Measurements from ENCODE around the gene DNAJC12.
"Not testable (repeated sequence)": the region's sequence is repeated elsewhere in the genome, so short reads cannot be mapped to it uniquely, and the experiment has no call there.

The DNAJC12 gene

DNA sequence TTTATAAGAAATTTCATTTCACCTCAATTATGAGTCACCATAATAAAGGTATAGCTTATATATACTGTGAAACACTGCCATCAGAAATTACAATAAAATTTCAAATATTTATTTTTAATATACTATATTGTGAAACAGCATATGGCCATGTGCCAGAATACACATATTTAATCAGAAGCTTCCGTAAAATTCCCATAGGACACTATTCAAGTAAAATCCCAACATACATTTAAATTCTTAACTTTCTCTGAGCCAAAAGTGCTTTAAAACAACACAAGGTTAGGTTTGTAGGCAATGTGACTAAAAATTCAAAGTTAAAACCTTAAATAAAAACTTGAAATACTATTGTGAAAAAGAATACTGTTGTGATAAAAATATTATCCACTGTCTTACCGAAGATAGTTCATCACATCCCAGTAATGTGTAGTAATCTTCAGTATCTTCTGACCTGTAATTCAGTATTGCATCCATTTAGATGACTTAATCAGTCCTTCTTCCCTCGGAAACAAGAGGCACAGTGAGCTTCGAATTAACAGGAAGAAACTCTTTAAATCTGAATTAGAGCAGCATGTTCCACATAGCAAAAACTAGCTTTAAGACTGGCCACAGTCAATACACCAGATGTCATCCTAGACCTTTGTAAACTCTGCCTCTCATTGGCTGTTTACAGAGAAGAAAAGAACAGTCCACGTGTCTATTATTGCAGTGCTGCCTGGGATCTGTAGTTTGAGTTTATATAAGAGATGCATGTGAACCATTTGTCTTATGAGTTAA, at the start of gene DNAJC12:
Gene DNAJC12, minus strand, starts transcription at position 648 of the 774 bp plus-strand sequence. Its CDS starts 177 bp downstream, at position 471.
- no peak for DNase-seq

DNA sequence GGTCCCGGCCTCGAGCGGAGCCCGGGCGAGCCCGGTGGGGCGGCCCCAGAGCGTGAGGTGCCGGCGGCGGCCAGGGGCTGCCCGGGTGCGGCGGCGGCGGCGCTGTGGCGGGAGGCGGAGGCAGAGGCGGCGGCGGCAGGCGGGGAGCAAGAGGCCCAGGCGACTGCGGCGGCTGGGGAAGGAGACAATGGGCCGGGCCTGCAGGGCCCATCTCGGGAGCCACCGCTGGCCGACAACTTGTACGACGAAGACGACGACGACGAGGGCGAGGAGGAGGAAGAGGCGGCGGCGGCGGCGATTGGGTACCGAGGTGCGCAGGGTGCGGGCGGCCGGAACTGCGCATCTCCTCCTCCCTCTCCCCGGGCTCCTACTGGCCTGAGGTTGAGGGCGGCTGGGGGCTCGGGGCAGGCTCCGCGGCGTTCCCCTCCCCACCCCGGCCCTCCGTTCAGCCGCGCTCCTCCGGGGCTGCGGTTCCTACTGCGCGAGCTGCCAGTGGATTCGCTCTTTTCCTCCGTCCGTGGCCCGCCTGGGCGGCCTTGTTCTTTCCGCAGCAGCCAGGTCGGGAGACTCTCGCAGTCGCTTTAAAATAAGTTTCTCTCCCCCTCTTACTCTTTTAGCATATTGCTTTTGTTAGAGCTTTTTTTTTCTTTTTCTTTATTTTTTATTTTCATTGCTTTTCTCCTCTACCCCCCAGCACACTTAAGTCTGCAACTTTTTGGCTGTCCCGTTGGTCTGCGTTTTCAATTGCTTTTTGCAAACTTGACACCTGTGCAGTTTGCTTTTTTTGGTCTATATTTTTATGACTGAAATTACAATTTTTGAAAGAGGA, 47.1 kb upstream of the DNAJC12 start:
- DNase-seq = peak; percentile 64 to 69

DNA sequence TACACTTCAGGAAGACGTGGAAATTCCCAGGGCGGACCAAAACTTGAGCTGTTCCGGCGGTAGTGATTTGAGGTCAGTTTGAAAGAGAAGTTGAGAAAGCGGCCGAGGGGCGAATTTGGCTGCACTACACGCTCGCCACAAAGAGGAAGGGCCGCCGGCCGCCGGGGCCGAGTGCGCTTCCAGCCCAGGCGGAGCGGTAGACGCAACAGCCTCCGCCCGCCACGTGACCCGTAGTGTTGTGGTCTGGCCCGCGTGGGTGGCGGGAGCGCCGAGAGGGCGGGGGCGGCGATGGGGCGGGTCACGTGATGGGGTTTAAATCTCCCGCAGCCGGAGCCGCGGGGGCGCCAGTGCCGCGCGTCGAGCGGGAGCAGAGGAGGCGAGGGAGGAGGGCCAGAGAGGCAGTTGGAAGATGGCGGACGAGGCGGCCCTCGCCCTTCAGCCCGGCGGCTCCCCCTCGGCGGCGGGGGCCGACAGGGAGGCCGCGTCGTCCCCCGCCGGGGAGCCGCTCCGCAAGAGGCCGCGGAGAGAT, 46.4 kb upstream of the DNAJC12 start, which contains the start of gene SIRT1:
Gene SIRT1, plus strand, starts transcription at position 344 of the 529 bp plus-strand sequence. Its CDS starts 66 bp downstream, at position 410.
- DNase-seq = peak; percentile 92 to 94

DNA sequence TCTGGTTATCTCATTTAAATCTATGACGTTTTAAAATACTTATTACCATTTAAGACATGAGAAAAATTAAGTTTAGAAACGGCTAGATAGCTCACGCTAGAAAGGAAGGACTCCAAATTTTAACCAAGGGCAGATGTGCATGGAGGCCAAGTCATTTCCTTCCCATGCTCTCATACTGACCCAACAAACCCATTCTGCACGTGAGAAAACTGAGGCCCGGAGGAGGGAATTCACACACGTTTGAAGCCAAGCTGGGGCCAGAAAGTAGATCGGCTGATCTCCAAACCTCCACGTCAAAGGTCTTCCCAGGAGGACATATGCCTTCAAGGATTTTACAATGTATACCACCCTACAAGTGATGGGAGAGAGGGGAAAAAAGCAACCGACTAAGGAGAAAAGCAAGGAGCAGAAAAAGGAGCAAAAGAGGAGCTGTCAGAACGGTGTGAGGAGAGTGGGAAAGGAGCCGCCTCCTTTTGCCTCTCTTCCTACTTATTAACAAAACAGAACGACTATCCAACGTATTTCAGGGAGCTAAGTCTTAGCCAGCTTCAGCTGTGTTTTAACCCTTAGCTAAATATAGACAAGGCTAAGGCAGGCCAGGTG, 45.8 kb upstream of the DNAJC12 start:
- no peak for DNase-seq

DNA sequence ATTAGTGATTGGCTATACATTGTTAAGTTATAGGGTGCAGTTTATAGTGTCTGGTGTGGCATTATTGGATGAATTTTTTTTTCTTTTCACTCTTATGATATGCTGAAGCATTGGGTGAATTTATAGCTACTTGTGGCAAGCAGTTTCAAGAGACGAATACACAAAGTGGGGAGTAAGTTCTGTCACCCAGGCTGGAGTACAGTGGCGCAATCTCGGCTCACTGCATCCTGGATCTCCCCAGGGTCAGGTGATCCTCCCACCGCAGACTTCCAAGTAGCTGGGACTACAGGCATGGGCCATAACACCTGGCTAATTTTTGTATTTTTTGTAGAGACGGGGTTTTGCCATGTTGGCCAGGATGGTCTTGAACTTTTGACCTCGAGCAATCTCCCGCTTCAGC, 40.1 kb upstream of the DNAJC12 start:
- DNase-seq = no peak

DNA sequence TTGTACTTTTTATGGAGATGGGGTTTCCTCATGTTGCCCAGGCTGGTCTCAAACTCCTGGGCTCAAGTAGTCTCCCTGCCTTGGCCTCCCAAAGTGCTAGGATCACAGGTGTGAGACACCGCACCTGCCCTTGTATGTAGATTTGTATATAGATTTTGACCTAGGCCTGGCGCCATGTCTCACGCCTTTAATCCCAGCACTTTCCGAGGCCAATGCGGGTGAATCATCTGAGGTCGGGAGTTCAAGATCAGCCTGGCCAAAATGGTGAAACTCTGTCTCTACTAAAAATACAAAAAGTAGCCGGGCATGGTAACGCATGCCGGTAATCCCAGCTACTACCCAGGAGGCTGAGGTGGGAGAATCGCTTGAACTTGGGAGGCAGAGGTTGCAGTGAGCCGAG, 39.4 kb upstream of the DNAJC12 start:
- not testable (repeated sequence) for DNase-seq

DNA sequence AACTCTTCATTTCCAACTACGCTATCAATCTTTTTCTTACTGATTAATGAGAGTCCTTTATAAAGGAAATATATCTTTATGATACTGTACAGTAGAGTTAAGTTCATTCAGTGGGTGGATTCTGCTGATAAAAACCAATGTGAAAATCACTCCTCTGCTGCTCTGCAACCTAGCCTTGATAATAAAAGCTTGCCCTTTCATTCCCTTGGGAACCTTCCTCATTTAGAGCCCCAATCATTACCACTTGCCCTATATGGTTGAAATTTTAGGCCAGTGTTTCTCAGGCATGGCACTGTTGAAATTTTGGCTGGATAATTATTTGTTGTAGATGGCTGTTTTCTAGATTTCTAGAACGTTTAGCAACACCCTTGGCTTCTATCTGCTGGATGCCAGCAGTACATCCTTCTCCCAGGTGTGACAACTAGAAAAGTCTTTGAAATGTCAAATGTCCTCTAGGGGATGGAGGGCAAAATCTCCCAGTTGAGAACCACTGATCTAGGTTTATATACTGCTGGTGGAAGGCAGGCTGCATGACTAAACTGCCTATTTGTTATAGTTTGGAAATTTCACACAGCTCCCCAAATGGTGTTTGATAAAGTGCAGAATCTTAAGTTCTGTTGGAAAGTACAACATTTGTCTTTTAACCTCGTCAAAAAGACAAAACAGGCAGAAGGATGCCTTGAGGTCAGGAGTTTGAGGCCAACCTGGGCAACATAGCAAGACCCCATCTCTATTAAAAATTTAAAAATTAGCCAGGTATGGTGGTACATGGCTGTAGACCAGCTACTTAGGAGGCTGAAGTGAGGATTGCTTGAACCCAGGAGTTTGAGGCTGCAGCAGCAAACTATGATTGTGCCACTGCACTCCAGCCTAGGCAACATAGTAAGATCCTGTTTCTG, 37.6 kb upstream of the DNAJC12 start:
- DNase-seq = no peak

DNA sequence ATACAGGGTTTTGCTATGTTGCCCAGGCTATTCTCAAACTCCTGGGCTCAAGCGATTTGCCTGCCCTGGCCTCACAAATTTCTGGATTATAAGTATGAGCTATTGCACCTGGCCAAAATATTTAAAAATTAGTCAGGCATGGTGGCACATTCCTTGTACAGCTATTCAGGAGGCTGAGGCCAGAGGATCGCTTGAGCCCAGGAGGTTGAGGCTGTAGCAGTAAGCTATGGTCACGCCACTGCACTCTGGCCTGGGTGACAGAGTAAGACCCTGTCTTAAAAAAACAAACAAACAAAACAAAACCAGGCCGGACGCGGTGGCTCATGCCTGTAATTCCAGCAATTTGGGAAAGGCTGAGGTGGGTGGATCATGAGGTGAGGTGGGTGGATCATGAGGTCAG, 32.0 kb upstream of the DNAJC12 start:
- DNase-seq = no peak

DNA sequence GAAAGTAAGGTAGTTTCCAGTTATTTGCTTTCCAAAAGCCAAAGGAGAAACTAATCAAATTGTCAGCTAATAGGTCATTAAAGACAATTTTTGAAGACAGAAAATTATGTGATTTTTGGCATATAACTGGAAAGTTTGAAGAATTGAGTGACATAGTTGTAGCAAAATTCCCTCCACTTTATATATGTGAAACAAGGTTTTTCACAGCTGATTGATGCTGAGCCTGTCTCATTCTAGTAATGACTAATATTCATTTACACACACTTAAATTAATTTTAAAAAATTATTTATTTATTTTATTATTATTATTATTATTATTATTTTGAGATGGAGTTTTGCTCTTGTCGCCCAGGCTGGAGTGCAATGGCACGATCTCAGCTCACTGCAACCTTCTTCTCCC, 30.1 kb upstream of the DNAJC12 start:
- no peak for DNase-seq

DNA sequence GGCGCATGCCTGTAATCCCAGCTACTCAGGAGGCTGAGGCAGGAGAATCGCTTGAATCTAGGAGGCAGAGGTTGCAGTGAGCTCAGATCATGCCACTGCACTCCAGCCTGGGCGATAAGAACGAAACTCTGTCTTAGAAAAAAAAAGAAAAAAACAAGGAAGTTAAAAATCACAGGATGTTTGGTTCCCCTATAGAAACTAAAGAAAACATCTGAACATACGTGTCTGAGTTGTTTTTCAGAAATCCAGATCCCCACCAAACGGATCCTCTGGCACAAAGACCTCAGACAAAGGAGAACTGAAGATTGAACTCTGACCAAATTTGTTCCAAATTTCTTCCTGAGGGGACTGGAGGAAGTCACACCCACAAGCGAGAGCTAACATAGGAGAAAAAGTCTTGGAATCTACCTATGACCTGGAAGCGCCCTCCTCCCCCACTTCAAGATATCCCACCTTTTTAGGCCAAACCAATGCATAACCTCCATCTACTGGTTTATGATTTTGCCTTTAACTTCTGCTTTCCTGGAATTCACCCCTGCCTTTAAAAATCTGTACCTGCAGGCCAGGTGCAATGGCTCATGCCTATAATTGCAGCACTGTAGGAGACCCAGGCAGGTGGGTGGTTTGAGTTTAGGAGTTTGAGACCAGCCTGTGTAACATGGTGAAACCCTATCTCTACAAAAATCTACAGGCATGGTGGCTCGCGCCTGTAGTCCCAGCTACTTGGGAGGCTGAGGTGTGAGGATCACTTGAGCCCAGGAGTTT, 26.8 kb upstream of the DNAJC12 start:
- no peak for DNase-seq

DNA sequence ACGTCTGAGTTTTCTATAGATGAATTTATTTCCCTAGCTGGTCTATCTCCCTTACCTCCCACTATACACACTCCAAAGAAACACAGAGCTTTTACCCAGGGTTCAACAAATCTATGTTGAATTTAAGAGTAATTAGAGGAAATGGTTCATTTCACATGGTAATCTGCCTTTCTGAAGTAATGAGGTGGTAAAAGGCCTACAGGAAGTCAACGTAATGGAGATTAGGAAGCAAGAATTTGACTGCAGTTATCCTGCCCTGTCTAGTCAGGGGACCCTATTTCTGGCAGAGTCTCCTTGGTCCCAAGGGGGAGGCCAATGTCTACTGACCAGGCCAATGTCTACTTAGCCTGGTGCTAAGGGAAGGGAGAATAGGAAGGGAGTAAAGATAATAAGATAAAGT, 25.1 kb upstream of the DNAJC12 start:
- DNase-seq = no peak

DNA sequence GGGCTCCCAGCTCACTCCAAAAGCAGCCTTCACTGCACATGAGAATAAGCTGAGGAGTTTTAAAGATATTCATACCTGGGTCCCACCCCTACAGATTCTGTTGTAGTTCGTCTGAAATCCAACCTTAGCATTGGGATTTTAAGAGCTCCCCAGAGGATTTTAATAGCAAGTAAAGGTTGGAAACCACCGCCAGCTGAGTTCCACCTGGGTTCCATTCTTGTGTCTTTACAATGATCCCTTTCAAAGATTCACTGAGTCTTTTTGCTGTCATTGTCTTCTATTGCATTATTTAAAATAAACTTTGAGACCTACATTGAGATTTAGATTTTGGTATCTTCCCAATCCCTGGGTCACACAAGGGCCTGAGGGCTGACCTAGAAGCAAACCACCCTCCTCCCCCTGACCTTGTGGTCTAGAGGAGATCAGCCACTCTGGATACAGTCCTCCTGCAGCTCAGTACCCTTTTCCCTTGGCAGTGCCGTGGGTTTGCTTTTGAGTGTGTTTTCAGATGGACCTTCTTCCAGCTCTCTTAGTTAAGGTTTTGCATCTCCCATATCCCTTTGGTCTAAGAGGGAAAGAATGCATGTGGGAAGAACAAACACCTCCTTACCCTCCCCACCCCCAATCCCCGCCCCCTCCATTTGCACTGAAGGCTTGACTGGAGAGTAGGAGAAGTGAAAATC, 23.9 kb upstream of the DNAJC12 start:
- DNase-seq = no peak

DNA sequence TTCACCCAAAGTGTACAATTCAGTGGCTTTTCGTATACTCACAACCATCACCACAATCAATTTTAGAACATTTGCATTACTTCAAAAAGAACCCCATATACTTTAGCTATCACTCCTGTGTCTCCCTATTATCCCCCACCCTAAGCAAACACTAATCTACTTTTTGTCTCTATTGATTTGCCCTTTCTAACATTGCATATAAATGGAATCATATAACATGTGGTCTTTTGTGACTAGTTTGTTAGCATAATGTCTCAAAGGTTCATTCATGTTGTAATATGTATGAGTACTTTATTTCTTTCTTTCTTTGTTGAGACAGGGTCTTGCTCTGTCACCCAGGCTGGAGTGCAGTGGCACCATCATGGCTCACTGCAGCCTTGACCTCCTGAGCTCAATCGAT, 21.0 kb upstream of the DNAJC12 start:
- no peak for DNase-seq

DNA sequence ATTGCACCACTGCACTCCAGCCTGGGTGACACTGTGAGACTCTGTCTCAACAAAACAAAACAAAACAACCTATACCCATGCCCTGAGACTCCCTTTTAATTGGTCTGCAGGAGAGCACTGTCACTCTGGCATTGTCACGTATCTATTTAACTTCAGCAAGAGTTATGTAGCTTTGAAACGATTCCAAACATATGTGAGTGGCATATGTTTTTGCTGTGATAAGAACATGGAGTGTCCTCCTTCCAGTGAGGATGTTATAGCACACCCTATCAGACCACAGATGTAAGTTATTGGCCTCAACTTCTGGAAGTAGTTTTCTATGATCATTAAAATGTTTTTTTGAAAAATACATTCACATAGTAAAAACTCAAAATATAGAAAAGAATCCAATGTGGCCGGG, 15.5 kb upstream of the DNAJC12 start:
- DNase-seq = no peak

DNA sequence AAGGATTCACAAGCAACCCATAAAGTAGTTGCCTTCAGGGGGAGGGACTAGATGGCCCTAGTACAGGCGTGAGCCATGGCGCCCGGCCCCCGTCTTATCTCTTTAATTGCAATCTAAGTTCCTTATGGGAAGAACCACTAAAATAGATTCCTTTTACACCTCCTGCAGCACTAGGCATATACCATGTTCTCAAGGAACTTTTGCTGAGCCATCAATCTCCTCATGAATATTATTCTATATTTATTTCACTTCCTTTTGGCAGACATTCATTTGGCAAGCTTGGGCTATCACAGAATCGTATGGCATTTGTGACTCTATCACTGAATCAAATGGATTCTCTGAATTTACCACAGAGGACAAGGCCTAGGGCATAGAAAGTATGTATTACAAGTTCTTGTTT, 14.8 kb upstream of the DNAJC12 start:
- no peak for DNase-seq

DNA sequence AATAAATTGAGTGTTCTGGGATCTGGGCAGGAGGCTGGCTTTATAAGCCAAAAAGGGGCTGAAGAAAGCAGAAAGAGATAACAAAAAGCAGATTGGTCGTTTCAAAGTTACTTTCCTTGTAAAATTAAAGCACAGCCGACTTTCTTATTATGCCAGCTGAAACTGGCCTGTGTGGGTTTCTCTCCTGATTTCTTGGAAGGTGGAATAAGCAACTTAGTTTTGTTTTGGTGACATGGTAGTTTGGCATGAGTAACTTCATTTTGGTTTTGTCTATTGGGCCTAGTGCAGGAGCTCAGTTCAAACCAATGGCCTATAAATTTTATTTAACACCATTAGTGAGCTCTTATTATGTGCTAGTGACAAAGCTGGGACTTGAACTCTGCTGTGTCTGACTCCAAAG, 13.2 kb upstream of the DNAJC12 start:
- DNase-seq = no peak

DNA sequence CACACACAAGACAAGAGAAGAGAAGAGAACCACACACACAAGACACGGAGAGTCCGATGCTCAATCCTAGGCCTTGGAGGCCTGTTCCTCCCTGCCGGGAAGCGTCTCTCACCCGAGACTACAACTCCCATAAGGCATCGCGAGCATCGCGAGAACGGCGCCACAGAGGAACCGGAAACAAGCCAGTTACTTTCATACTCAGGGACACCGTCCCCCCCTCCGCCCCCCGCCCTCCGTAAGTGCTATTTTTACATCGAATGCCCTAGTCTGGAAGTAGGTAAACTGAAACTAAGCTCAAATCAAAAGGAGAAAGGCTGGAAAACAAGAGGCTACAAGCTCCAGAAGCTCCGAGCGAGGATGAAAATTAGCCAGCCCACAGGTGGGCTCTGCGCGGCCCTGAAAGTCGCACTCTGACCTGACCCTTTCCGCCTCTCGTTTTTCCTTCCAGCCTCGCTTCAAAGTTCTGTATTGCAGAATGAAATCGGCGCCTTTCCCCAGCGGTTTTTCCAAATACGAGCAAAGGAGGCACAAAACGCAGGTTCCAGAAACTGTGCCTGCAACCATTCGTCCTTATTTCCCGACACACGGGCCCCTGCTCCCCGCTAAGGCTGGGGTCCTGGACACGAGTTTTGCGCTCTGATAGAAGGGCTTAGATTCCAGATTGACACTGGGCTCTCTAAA, 11.5 kb upstream of the DNAJC12 start:
- DNase-seq = peak; percentile 90 to 92

DNA sequence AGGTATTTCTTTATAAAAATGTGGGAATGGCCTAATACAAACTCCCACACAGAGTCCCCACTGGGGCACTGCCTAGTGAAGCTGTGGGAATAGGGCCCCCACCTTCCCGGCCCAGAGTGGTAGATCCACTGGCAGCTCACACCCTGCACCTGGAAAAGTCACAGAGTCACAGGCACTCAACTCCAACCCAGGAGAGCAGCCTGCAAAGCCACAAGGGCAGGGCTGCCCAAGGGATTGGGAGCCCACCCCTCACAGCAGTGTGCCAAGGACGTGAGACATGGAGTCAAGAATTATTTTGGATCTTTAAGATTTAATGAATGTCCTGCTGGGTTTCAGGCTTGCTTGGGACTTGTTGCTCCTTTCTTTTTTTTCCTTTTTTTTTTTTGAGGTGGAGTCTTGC, 5.3 kb upstream of the DNAJC12 start:
- no peak for DNase-seq

DNA sequence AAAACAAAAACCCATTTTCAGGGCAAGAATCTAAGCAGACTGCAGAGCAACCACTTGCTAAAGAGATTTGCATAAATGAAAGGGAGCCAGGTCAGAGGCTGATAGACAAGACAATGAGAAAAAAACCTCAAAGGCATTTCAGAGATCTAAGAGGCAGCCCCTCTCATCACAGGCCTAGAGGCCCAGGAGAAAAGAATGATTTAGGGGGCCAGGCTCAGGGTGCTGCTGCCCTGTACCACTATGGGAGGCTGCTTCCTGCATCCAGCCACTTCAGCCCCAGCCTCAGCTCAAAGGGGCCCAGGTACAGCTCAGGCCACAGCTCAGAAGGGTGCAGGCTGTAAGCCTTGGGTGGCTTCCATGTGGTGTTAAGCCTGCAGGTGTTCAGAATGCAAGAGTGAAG, 3.7 kb upstream of the DNAJC12 start:
- DNase-seq = no peak

DNA sequence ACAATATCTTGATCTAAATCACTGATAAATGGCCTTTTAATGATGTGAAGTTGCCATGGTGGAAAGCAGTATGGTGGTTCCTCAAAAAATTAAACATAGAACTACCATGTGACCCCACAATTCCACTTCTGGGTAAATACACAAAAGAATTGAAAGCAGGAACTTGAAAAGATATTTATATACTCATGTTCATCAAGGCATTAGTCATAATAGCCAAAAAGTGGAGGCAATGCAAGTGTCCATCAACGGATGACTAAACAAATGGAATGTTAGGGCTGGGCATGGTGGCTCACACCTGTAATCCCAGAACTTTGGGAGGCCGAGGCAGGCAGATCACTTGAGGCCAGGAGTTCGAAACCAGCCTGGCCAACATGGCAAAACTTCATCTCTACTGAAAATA, 2.0 kb upstream of the DNAJC12 start:
- DNase-seq = no peak

All from stimulated activated CD4-positive, alpha-beta T cell treated with anti-CD3 and anti-CD28 coated beads, Interleukin-4, amount 100 ng/mL, for 4 hours (primary cell).